ENCODE data around the gene CPA1. TPM values are rescaled to one million over a fixed set of nuclear protein-coding genes. Genes with fewer than 3 reads are reported as not detected.

The CPA1 gene
- total and polyA plus RNA-seq, 12 donors: 0.35 to 3.8 (median 2.7) TPM; not detected in 4

- ATAC-seq: no peak
- WGBS, 2 donors: 86 to 93% methylated on average over 4 of the region's 4 CpGs
- no peak overlapping the region for H3K4me3 ChIP-seq
Measured at GRCh38 chr7:130420943-130421578, 40.8 kb downstream of the CPA1 start.

GRCh38 chr7:130421684-130422083 lies 41.4 kb downstream of the CPA1 start:
- DNase-seq: no peak
- H3K27me3 ChIP-seq: no peaks in the 10 kb centered on the region
- no peak overlapping the region for H3K27ac ChIP-seq
- WGBS, 2 donors: 53 to 68% methylated on average over 2 of the region's 2 CpGs
- intact Hi-C loops (cut with DNase I): loop anchor here in 2 of 10 donors (10.0 kb wide), 2 partner anchors 57 to 63 kb away; no protein-coding TSS in a partner anchor
- TF ChIP-seq CTCF (IDR thresholded peaks at IDR 0.05): no peak
- no peak for ATAC-seq
- H3K4me3 ChIP-seq: no peak overlapping the region
- peaks cover 0 to 8% (median 0%) of the 10 kb centered on the region in 9 donors for H3K4me1 ChIP-seq
- H3K36me3 ChIP-seq: peaks cover 0 to 10% (median 0%) of the 10 kb centered on the region in 9 donors
- H3K9me3 ChIP-seq: no peaks in the 10 kb centered on the region

More at GRCh38 chr7:130420943-130421578, 40.8 kb downstream of the CPA1 start:
- Histone ChIP-seq H3K9me3 (no peaks in the 10 kb centered on the region), H3K4me1 (peaks cover 0 to 5% (median 0%) of the 10 kb centered on the region in 9 donors), H3K27me3 (no peaks in the 10 kb centered on the region), H3K27ac (no peak overlapping the region), H3K36me3 (peaks cover 0 to 7% (median 0%) of the 10 kb centered on the region in 9 donors)
- no peak for TF ChIP-seq CTCF (IDR thresholded peaks at IDR 0.05)
- intact Hi-C loops (cut with DNase I): loop anchor here in 2 of 10 donors (10.0 kb wide), 2 partner anchors 56 to 64 kb away; no protein-coding TSS in a partner anchor
- DNase-seq: no peak

- DNase-seq (no peak), ATAC-seq (no peak)
- intact Hi-C loops (cut with DNase I): loop anchor here in 2 of 10 donors (10.0 kb wide), 2 partner anchors 59 to 61 kb away; no protein-coding TSS in a partner anchor
- H3K4me3 ChIP-seq: no peak overlapping the region
- no peak for TF ChIP-seq CTCF (IDR thresholded peaks at IDR 0.05)
- peaks cover 0 to 12% (median 0%) of the 10 kb centered on the region in 9 donors for H3K36me3 ChIP-seq
- no peaks in the 10 kb centered on the region for H3K27me3 ChIP-seq
- WGBS, 2 donors: 96 to 97% methylated on average over 3 of the region's 3 CpGs
- H3K27ac ChIP-seq: no peak overlapping the region
- H3K4me1 ChIP-seq: peaks cover 0 to 9% (median 0%) of the 10 kb centered on the region in 9 donors
- H3K9me3 ChIP-seq: no peaks in the 10 kb centered on the region
Measured at GRCh38 chr7:130423501-130424037, 43.3 kb downstream of the CPA1 start.

- Histone ChIP-seq H3K27ac (no peak overlapping the region), H3K9me3 (no peaks in the 10 kb centered on the region), H3K36me3 (peaks cover 0 to 12% (median 0%) of the 10 kb centered on the region in 9 donors), H3K4me3 (no peak overlapping the region), H3K4me1 (peaks cover 0 to 19% (median 11%) of the 10 kb centered on the region in 9 donors), H3K27me3 (no peaks in the 10 kb centered on the region)
- no peak for DNase-seq
- intact Hi-C loops (cut with DNase I): loop anchor here in 2 of 10 donors (10.0 kb wide), 2 partner anchors 59 to 61 kb away; no protein-coding TSS in a partner anchor
- TF ChIP-seq CTCF (IDR thresholded peaks at IDR 0.05): no peak
- WGBS, 2 donors: 84% methylated on average over 4 of the region's 4 CpGs
- ATAC-seq: no peak
Measured at GRCh38 chr7:130425796-130426195, 45.5 kb downstream of the CPA1 start.

Data from heart right ventricle (tissue), 16 donors.